GM10266 (cell line): ENCODE data around the gene SLC6A4.

ENCODE experiments used
- DNase-seq: peaks from one replicate; pipeline ENCODE4 v3.0.0; 2012; ENCODE audit errors: extremely low spot score
- TF ChIP-seq, protein P1 (sequence below): IDR thresholded peaks from 2 replicates; pipeline ENCODE4 v1.5.1; 2012; ENCODE audit warnings: mild to moderate bottlenecking, low read depth; ENCODE audit not compliant: control insufficient read depth, insufficient read depth; ENCODE audit errors: missing control alignments

Gene SLC6A4

DNA sequence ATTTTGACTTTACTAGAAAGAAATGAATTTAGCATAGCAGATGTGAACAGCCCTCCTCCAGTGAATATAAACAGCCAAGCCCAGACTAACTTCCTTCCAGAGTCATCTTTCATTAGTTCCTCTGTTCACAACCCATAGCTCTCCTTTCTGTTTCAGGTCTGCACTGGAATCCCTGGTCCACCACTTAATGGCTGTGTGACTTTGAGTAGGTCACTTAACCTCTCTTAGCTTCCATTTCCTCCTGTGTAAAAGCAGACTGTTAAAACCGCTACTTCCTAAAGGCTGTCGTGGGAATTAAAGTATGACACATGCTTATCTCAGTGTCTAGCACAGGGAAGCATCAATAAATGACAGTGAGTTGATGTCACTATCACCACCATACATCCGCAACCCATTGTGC is 7.5 kb downstream of the SLC6A4 start:
- DNase-seq = no peak
- TF ChIP-seq, protein P1, sequence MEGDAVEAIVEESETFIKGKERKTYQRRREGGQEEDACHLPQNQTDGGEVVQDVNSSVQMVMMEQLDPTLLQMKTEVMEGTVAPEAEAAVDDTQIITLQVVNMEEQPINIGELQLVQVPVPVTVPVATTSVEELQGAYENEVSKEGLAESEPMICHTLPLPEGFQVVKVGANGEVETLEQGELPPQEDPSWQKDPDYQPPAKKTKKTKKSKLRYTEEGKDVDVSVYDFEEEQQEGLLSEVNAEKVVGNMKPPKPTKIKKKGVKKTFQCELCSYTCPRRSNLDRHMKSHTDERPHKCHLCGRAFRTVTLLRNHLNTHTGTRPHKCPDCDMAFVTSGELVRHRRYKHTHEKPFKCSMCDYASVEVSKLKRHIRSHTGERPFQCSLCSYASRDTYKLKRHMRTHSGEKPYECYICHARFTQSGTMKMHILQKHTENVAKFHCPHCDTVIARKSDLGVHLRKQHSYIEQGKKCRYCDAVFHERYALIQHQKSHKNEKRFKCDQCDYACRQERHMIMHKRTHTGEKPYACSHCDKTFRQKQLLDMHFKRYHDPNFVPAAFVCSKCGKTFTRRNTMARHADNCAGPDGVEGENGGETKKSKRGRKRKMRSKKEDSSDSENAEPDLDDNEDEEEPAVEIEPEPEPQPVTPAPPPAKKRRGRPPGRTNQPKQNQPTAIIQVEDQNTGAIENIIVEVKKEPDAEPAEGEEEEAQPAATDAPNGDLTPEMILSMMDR = no peak

DNA sequence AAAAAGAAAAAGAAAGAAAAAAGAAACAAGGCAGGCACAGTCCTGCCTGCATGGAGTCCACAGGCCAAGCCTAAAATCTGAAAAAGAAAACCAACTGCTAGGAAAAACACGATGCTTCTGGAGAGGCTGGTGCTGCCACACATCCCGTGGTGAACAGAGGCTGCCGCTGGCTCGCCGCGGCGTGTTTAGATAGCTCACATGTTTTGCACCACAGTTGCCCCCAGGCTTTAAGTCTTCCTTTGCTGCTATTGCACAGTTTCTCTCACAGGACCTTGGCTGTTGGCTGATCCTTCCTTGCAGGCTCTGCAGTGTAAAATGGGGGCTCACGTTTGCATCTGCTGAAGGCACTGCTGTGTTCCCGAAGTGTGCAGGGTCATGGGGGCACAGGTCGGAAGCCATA is 8.6 kb downstream of the SLC6A4 start:
- TF ChIP-seq, protein P1 = no peak
- no peak for DNase-seq

- TF ChIP-seq, protein P1 = no peak
- no peak for DNase-seq
Observed at GRCh38 chr17:30225919-30226553, 9.5 kb downstream of the SLC6A4 start.

DNA sequence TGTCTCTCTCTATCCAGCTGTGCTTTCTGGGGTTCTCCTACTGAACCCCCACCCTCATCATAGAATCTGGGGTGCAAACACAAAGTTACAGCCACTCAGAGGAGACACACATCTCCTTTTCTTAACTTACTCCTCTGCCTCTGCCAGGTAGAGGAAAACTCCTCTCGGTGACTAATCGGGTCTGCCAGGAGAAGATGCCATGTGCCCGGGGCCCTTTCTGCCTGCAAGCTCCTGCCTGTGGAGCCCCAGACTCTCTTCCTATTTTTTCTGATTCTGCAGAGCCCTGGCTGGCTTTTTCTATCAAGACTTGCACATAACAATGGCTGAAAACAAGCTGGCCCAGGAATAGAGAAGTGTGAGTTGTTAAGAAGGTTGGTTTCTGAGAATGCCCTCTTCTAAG is 10.4 kb downstream of the SLC6A4 start:
- no peak for DNase-seq
- TF ChIP-seq, protein P1 = no peak

- TF ChIP-seq, protein P1 = no peak
- no peak for DNase-seq
Observed at GRCh38 chr17:30224419-30224960, 11.0 kb downstream of the SLC6A4 start.

DNA sequence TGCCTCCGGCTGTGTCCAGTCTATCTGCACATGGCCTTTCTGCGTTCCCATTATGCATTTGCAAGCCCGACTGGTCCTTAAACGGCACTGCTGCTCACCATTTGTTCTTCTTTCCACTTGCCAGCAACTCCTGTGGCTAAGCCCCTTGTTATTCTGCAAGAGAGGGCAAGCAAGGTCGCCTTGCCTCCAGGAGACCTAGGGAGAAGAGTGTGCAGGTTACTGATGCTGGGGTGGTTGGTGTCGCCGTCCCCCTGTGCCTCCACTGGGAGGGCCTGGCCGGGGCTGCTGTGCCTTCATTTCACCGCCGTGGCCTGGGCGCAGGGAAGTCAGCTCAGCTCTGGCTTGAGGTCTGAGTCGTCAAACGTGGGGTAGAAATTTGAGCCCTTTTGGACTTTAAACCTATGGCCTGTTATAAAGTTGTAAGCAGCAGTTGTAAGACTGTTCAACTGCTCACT is 12.7 kb downstream of the SLC6A4 start:
- TF ChIP-seq, protein P1 = no peak
- DNase-seq = no peak

- DNase-seq = no peak
- TF ChIP-seq, protein P1 = no peak
Observed at GRCh38 chr17:30222251-30222650, 13.2 kb downstream of the SLC6A4 start.
